Measurements from ENCODE around the gene SLC16A4. TPM values are rescaled to one million over a fixed set of nuclear protein-coding genes. Genes with fewer than 3 reads are reported as not detected.

SLC16A4 gene
- total RNA-seq, 4 donors from 2014 or later: 8.0 to 16.6 (median 15.1) TPM

- Histone ChIP-seq H3K4me3 (no peak overlapping the region), H3K36me3 (peaks cover 0 to 72% (median 0%) of the 10 kb centered on the region in 3 donors), H3K27me3 (no peaks in the 10 kb centered on the region), H3K27ac (no peak overlapping the region), H3K4me1 (peaks cover 0 to under 1% (median 0%) of the 10 kb centered on the region in 4 donors), H3K9me3 (no peaks in the 10 kb centered on the region)
- TF ChIP-seq CTCF (IDR thresholded peaks at IDR 0.05) (no peak), EP300 (IDR thresholded peaks at IDR 0.05) (no peak), POLR2A (IDR thresholded peaks at IDR 0.05) (no peak)
- DNase-seq (ENCODE audit: low spot score in 2 of 2): no peak
- WGBS, 2 donors: 49 to 64% methylated on average over 1 of the region's 1 CpG
These were observed 20.0 kb downstream of the SLC16A4 start for GRCh38 chr1:110370827-110371226.

GRCh38 chr1:110364221-110364620 lies 26.6 kb downstream of the SLC16A4 start:
- no peak overlapping the region for H3K4me3 ChIP-seq
- no peaks in the 10 kb centered on the region for H3K27me3 ChIP-seq
- H3K4me1 ChIP-seq: peaks cover 0 to 3% (median 0%) of the 10 kb centered on the region in 4 donors
- peaks cover 0 to 65% (median 3%) of the 10 kb centered on the region in 3 donors for H3K36me3 ChIP-seq
- H3K9me3 ChIP-seq: no peaks in the 10 kb centered on the region
- no peak for DNase-seq (ENCODE audit: low spot score in 2 of 2)
- no peak for TF ChIP-seq EP300 (IDR thresholded peaks at IDR 0.05)
- H3K27ac ChIP-seq: no peak overlapping the region
- 95 to 96% methylated on average over 3 of the region's 3 CpGs for WGBS, 2 donors

DNA sequence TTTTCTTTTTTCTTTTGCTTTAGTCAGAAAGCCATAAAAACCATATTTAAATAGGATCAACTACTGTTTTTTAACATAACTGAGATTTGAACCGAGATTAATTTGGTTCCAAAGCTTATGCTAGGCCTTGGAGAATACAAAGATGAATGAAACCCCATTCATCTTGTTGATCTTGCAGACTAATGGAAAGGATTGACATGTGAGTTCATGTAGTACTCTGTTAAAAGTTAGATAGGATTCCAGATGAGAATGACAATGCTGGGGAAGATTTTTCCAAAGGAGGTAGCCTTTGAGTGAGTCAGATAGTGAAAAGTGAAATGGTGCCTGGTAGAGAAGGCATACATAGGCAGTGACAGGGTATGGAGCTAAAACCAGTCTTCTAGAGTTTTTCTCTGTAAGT lies 29.0 kb downstream of the SLC16A4 start:
- H3K4me3 ChIP-seq: no peak overlapping the region
- no peaks in the 10 kb centered on the region for H3K27me3 ChIP-seq
- no peak for DNase-seq (ENCODE audit: low spot score in 2 of 2)
- no peaks in the 10 kb centered on the region for H3K9me3 ChIP-seq
- TF ChIP-seq POLR2A (IDR thresholded peaks at IDR 0.05) (no peak), CTCF (IDR thresholded peaks at IDR 0.05) (no peak), EP300 (IDR thresholded peaks at IDR 0.05) (no peak)
- no peak overlapping the region for H3K27ac ChIP-seq
- H3K4me1 ChIP-seq: peaks cover 0 to 8% (median 0%) of the 10 kb centered on the region in 4 donors
- 46 to 53% methylated on average over 1 of the region's 1 CpG for WGBS, 2 donors
- H3K36me3 ChIP-seq: peaks cover 0 to 44% (median 3%) of the 10 kb centered on the region in 3 donors

DNA sequence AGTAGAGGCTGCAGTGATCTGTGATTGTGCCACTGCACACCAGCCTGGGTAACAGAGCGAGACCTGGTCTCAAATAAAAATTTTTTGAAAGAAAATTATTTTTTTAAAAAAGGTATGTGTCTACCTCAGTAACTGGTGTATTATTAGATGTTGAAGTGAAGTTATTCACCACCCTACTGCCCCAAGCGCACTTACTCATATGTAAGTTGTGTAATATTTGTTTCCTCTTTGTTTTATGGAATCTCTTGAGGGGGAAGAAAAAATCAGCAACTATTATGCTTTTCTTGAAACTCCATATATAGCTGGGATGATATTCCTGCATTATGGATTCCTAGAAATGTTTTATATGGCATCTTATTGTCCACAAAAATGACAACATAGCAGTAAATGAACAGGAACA lies 30.4 kb downstream of the SLC16A4 start:
- DNase-seq (ENCODE audit: low spot score in 2 of 2): no peak
- Histone ChIP-seq H3K27me3 (no peaks in the 10 kb centered on the region), H3K27ac (no peak overlapping the region), H3K4me3 (no peak overlapping the region), H3K36me3 (peaks cover 0 to 46% (median 3%) of the 10 kb centered on the region in 3 donors), H3K4me1 (peaks cover 0 to 9% (median 0%) of the 10 kb centered on the region in 4 donors), H3K9me3 (no peaks in the 10 kb centered on the region)
- no peak for TF ChIP-seq EP300 (IDR thresholded peaks at IDR 0.05)
- WGBS, 2 donors: 94 to 96% methylated on average over 2 of the region's 2 CpGs

- peaks cover 0 to 26% (median 0%) of the 10 kb centered on the region in 4 donors for H3K4me1 ChIP-seq
- WGBS, 2 donors: 83 to 87% methylated on average over 2 of the region's 2 CpGs
- DNase-seq (ENCODE audit: low spot score in 2 of 2): no peak
These were observed 34.4 kb downstream of the SLC16A4 start for GRCh38 chr1:110356379-110356778.

DNA sequence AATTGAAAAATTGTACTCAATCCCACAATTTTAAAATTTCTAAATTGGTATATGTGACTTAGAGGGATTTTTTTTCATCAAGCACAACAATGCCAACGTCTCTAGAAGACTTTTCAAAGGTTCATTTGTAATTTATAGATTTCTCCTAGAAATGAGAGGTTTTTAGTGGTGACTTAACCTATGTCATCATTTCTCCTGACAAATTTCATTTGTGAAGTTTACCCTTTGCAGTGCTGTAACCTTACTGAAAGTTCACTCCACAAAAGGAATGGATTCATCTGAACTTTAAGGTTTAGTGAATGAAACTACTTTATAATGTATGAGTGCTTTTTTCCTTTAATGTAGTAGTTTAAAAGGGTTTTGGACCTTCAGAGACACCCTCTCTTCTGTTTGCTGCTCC lies 35.5 kb downstream of the SLC16A4 start:
- no peaks in the 10 kb centered on the region for H3K9me3 ChIP-seq
- peaks cover 0 to 26% (median 3%) of the 10 kb centered on the region in 3 donors for H3K36me3 ChIP-seq
- H3K27ac ChIP-seq: no peak overlapping the region
- WGBS, 2 donors: 33 to 49% methylated on average over 1 of the region's 1 CpG
- no peaks in the 10 kb centered on the region for H3K27me3 ChIP-seq
- no peak for DNase-seq (ENCODE audit: low spot score in 2 of 2)
- no peak for TF ChIP-seq CTCF (IDR thresholded peaks at IDR 0.05)
- TF ChIP-seq POLR2A (IDR thresholded peaks at IDR 0.05): no peak
- no peak for TF ChIP-seq EP300 (IDR thresholded peaks at IDR 0.05)
- no peak overlapping the region for H3K4me3 ChIP-seq
- peaks cover 0 to 35% (median 2%) of the 10 kb centered on the region in 4 donors for H3K4me1 ChIP-seq

More at GRCh38 chr1:110356379-110356778, 34.4 kb downstream of the SLC16A4 start:
- H3K27ac ChIP-seq: no peak overlapping the region
- TF ChIP-seq CTCF (IDR thresholded peaks at IDR 0.05) (no peak), EP300 (IDR thresholded peaks at IDR 0.05) (no peak)
- peaks cover 0 to 26% (median 3%) of the 10 kb centered on the region in 3 donors for H3K36me3 ChIP-seq
- no peaks in the 10 kb centered on the region for H3K27me3 ChIP-seq
- no peak overlapping the region for H3K4me3 ChIP-seq
- no peaks in the 10 kb centered on the region for H3K9me3 ChIP-seq

All from tibial nerve (tissue), 4 donors.